Ectodermal cell (in vitro differentiated cells): ENCODE data around the gene RCAN2.

Experiments used
- H3K27ac ChIP-seq: 2 replicates; pipeline ENCODE4 v1.7.0; 2013; ENCODE audit warnings: mild to moderate bottlenecking, low read depth, low read length; ENCODE audit not compliant: insufficient read depth, poor library complexity, severe bottlenecking
- H3K27me3 ChIP-seq: 2 replicates; pipeline ENCODE4 v1.7.0; 2013; ENCODE audit warnings: mild to moderate bottlenecking, low read length; ENCODE audit not compliant: insufficient read depth, control insufficient read depth, poor library complexity, severe bottlenecking
- H3K36me3 ChIP-seq: one replicate; pipeline ENCODE4 v1.7.0; 2013; ENCODE audit warnings: low read length; ENCODE audit not compliant: control insufficient read depth, insufficient read depth
- H3K4me1 ChIP-seq: one replicate; pipeline ENCODE4 v1.7.0; 2013; ENCODE audit warnings: low read length; ENCODE audit not compliant: control insufficient read depth, insufficient read depth
- H3K4me3 ChIP-seq: 2 replicates; pipeline ENCODE4 v1.7.0; 2013; ENCODE audit warnings: low read depth, low read length, control low read depth; ENCODE audit not compliant: insufficient read depth
- H3K9me3 ChIP-seq: 2 replicates; pipeline ENCODE4 v1.7.0; 2013; ENCODE audit warnings: mild to moderate bottlenecking, low read length, moderate library complexity; ENCODE audit not compliant: control insufficient read depth
- WGBS, 2 experiments: methylation state at CpG; one replicate each; pipeline ENCODE4 v1.1.7; 2013; ENCODE audit warnings: missing lambda C conversion rate in 2 of 2; 5-methylcytosine and 5-hydroxymethylcytosine counted together

The RCAN2 gene

DNA sequence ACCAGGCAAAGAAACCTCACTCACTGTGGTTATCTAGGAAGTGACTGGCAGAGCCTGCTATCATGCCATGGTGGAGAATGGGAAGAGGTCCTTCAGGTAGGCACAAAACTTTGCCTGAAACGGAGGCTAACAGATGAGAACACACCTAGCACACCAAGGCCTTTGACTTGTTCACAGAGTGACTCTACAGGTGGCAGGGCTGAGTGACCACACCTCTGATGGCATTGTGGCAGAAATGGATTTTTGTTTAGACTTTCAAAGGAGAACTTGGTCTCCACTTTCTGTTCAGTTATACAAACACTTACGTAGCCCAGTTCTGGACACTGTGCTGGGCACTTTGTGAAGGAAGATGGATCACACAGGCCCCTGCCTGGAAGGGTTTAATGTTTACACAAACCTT, 204.2 kb downstream of the RCAN2 start:
- H3K27me3 ChIP-seq, result no peaks in the 10 kb centered on the region
- H3K4me1 ChIP-seq, result no peaks in the 10 kb centered on the region
- H3K27ac ChIP-seq, result no peak overlapping the region
- H3K4me3 ChIP-seq, result no peak overlapping the region
- WGBS, 2 experiments, result 87 to 88% methylated on average over 2 of the region's 2 CpGs
- no peaks in the 10 kb centered on the region for H3K36me3 ChIP-seq
- no peaks in the 10 kb centered on the region for H3K9me3 ChIP-seq

DNA sequence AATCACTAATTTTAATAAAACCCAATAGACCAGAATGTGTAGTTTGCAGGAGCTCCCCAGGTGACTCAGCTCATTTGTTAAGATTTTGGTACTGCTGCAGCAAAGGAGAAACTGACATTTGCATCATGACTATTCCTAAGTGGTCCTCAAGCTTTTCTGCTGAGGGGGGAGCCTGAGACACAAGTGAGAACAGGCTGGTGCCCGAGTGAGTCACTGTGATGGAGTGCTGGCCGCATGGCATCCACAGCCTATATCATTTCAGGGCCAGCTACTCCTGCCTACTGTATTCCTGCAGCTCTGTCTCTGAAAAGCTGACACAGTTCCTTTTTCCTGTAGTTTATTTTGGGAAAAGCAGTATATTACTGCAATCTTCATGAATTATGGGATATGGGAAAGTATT, 206.8 kb downstream of the RCAN2 start:
- H3K27me3 ChIP-seq, result no peaks in the 10 kb centered on the region
- H3K4me1 ChIP-seq, result no peaks in the 10 kb centered on the region
- H3K9me3 ChIP-seq, result no peaks in the 10 kb centered on the region
- H3K27ac ChIP-seq, result no peak overlapping the region
- WGBS, 2 experiments, result 84 to 89% methylated on average over 2 of the region's 2 CpGs
- no peak overlapping the region for H3K4me3 ChIP-seq
- H3K36me3 ChIP-seq, result no peaks in the 10 kb centered on the region

DNA sequence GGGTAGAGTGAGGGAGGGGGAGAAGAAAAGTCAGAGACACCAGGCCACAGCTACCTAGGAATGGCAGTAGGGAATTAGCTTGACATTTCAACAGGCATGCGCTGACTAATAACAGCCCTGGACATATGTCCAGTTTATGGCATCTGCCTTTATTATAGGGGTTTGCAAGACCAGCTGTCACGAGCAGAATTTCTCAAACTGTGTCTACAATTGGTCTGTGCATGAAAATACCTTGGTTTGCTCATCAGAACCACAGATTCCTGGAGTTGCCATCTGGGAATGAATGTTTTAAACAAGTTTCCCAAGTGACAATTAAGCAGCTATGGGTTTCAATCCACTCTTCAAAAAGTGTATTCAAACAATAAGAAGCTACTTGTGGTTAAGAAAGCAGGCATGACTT, 210.1 kb downstream of the RCAN2 start:
- 87 to 94% methylated on average over 2 of the region's 2 CpGs for WGBS, 2 experiments
- H3K9me3 ChIP-seq, result no peaks in the 10 kb centered on the region
- no peak overlapping the region for H3K4me3 ChIP-seq
- H3K27me3 ChIP-seq, result no peaks in the 10 kb centered on the region
- no peaks in the 10 kb centered on the region for H3K4me1 ChIP-seq
- no peaks in the 10 kb centered on the region for H3K36me3 ChIP-seq
- H3K27ac ChIP-seq, result no peak overlapping the region

DNA sequence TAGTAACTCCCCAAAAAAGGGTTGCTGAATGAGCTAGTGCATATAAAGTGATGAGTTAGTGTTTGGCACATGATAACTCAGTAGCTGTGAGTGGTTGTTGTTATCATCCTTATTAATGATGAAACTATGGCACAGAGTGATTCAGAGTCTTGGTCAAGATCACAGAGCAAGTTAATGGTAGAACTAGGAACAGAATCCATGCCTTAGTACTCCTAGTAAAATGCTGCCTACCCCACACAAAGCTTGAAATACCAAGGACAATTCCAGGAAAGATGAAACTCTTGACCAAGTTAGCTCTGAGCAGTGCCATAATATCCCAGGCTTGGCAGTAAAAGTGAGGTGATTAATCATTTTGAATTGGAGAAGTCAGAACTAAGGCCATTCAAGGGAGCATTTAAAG, 211.4 kb downstream of the RCAN2 start:
- H3K4me3 ChIP-seq, result no peak overlapping the region

DNA sequence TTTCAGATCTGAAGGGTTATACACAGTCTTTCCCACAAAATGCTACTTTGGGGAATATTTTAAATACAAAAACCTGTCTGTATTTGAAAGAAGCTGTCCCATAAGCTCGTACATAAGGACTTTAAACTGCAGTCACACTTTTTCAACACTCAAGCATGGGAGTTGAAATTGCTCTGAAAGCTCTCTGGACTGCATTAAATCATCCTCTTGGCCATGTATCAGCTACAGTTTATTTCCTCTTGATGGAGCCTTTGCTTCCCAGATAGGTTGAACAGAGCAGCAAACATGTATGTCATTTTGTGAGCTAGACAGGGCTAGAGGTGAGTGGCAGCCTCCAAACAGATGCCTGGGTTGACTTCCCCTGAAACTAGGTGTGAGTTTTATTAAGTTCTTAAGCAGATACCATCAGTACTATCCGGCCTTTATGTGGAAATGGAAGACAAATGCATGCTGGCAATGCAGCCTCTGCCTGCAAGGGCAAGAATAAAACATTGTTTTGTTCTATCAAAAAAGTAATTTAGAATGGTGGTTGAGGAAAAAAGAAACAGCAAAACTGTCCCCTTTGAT, 214.6 kb downstream of the RCAN2 start:
- WGBS, 2 experiments, result 90 to 94% methylated on average over 2 of the region's 2 CpGs
- Histone ChIP-seq H3K4me1 (no peaks in the 10 kb centered on the region), H3K27ac (no peak overlapping the region), H3K9me3 (no peaks in the 10 kb centered on the region), H3K36me3 (no peaks in the 10 kb centered on the region), H3K27me3 (no peaks in the 10 kb centered on the region), H3K4me3 (no peak overlapping the region)

More for the DNA sequence above, 211.4 kb downstream of the RCAN2 start:
- no peaks in the 10 kb centered on the region for H3K27me3 ChIP-seq
- no peaks in the 10 kb centered on the region for H3K9me3 ChIP-seq
- no peaks in the 10 kb centered on the region for H3K36me3 ChIP-seq
- no peak overlapping the region for H3K27ac ChIP-seq
- H3K4me1 ChIP-seq, result no peaks in the 10 kb centered on the region

DNA sequence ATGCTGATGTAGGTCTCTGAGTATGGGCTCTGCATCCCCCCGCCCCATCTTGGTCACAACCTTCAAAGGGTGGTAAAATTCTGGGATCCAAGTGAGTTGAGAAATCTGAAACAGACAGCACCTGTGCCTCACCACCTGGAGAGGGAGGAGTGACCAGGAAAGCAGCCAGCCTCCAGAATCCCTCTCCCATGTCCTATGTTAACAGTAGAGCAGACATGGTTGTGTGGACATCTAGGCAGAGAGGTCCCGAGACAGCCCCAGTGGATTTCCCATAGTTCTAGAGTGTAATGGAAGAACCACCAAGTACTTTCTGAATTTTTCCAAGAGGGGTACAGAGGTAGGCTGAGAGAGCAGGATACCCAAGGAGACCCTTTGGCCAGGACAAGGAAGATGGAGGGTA, 216.7 kb downstream of the RCAN2 start:
- Histone ChIP-seq H3K36me3 (no peaks in the 10 kb centered on the region), H3K27me3 (no peaks in the 10 kb centered on the region), H3K9me3 (no peaks in the 10 kb centered on the region), H3K4me3 (no peak overlapping the region), H3K4me1 (no peaks in the 10 kb centered on the region), H3K27ac (no peak overlapping the region)
- WGBS, 2 experiments, result 88 to 91% methylated on average over 2 of the region's 2 CpGs

DNA sequence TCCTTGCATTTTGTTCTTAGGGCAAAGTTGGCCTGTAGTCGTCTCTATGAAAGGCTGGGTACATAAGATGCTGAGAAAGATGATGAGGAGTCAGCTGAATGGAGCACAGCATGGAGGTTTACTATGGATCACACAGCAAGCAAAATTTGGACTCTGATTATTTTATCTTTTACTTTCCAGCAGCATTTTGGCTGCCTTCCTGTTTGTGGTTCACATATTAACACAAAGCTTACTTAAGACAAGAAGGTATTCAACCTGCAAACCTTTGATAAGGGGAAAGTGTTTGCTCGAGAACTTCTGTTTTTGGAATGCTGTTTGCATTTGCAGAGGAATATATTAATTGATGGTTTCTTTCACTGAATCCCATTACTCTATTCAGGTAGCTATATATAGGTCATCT, 217.3 kb downstream of the RCAN2 start:
- no peaks in the 10 kb centered on the region for H3K36me3 ChIP-seq
- H3K27ac ChIP-seq, result no peak overlapping the region
- no peak overlapping the region for H3K4me3 ChIP-seq
- H3K4me1 ChIP-seq, result no peaks in the 10 kb centered on the region
- H3K27me3 ChIP-seq, result no peaks in the 10 kb centered on the region
- WGBS, 2 experiments, result 83 to 86% methylated on average over 2 of the region's 2 CpGs
- H3K9me3 ChIP-seq, result no peaks in the 10 kb centered on the region

DNA sequence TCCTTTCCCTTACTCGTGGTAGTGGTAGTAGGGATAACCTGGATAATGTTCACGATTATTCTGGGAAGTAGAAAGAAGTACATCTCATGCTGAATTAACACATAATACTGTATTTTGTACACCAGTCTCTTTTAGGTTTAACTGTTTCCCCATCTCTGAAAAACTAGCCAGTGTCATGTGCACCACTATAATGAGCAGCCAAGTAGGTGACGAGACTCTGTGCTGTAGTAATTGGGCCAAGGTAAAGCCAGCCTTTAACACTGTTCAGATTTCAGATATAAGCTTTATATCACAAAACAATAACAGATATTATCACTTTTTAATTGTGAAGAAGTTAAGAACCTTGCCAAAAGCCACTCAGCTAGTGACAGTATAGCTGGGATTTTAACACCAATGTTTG, 219.5 kb downstream of the RCAN2 start:
- no peaks in the 10 kb centered on the region for H3K36me3 ChIP-seq
- no peak overlapping the region for H3K27ac ChIP-seq
- H3K27me3 ChIP-seq, result no peaks in the 10 kb centered on the region
- H3K4me1 ChIP-seq, result no peaks in the 10 kb centered on the region
- WGBS, 2 experiments, result 95 to 100% methylated on average over 1 to 2 of the region's 3 CpGs
- no peaks in the 10 kb centered on the region for H3K9me3 ChIP-seq
- no peak overlapping the region for H3K4me3 ChIP-seq

DNA sequence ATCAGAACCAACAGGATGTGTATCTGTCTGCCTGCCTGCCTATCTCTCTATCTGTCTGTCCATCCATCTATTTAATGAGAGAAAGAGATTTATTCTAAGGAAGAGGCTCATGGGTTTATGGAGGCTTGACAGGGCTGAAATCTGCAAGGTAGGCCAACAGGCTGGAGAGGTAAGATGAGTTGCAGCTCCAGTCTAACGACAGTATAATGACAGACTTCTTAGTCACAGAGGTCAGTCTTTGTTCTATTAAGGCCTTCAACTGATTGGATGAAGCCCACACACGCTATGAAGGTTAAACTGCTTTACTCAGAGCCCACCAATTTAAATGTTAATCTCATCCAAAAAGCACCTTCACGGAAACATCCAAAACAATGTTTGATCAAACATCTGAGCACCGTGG, 220.1 kb downstream of the RCAN2 start:
- Histone ChIP-seq H3K4me1 (no peaks in the 10 kb centered on the region), H3K9me3 (no peaks in the 10 kb centered on the region), H3K27me3 (no peaks in the 10 kb centered on the region), H3K27ac (no peak overlapping the region), H3K36me3 (no peaks in the 10 kb centered on the region), H3K4me3 (no peak overlapping the region)
- 83 to 85% methylated on average over 4 of the region's 4 CpGs for WGBS, 2 experiments

DNA sequence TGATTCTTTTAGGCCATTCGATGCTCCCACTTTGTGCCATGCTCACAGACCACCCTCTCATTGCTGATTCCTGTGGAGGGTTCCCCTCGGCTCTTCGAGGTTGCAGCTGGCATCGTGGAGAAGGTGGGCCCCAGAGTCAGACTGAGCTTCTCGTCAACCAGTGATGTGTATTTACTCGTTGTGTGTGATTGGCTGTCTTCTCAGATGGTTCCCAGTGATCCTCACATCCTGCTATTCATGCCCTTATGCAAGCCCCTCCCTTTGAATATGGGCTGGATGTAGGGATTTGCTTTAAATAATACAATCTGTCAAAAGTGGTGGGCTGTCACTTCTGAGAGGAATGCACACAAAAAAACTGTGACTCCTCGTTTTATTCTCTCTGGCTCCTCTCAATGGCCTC, 220.9 kb downstream of the RCAN2 start:
- Histone ChIP-seq H3K27ac (no peak overlapping the region), H3K9me3 (no peaks in the 10 kb centered on the region), H3K27me3 (no peaks in the 10 kb centered on the region), H3K4me3 (no peak overlapping the region), H3K36me3 (no peaks in the 10 kb centered on the region), H3K4me1 (no peaks in the 10 kb centered on the region)
- WGBS, 2 experiments, result 93 to 95% methylated on average over 7 of the region's 7 CpGs
